HEK293 (cell line): ENCODE results near the gene ALOXE3.

Source experiments
- BCL11A ChIP-seq: fragments of 450-650 bp; formaldehyde crosslinking; IDR thresholded peaks from 2 replicates; pipeline ENCODE4 v1.5.1; 2016; ENCODE audit warnings: low read depth, missing biosample characterization, missing genetic modification characterization
- GFI1B ChIP-seq: fragments of 450-650 bp; formaldehyde crosslinking; IDR thresholded peaks from 2 replicates; pipeline ENCODE4 v1.5.1; 2016; ENCODE audit warnings: missing biosample characterization, missing genetic modification characterization
- KLF16 ChIP-seq: fragments of 450-650 bp; formaldehyde crosslinking; IDR thresholded peaks from 2 replicates; pipeline ENCODE4 v1.5.1; 2017; ENCODE audit warnings: missing biosample characterization, missing genetic modification characterization
- KLF7 ChIP-seq: fragments of 450-650 bp; formaldehyde crosslinking; IDR thresholded peaks from 2 replicates; pipeline ENCODE4 v1.5.1; 2016; ENCODE audit warnings: missing biosample characterization, missing genetic modification characterization, borderline replicate concordance
- KLF9 ChIP-seq: fragments of 450-650 bp; formaldehyde crosslinking; IDR thresholded peaks from 2 replicates; pipeline ENCODE4 v1.5.1; 2016; ENCODE audit warnings: missing biosample characterization, missing genetic modification characterization, low read depth
- SCRT1 ChIP-seq: fragments of 450-650 bp; formaldehyde crosslinking; IDR thresholded peaks from 2 replicates; pipeline ENCODE4 v1.5.1; 2016; ENCODE audit warnings: missing biosample characterization, missing genetic modification characterization, borderline replicate concordance
- SETDB1 ChIP-seq: IDR thresholded peaks from one replicate; pipeline ENCODE4 v1.6.1; 2017; ENCODE audit warnings: mild to moderate bottlenecking, low read length, moderate library complexity, mixed read lengths; ENCODE audit not compliant: insufficient read length
- YY1 ChIP-seq: fragments of 450-650 bp; formaldehyde crosslinking; IDR thresholded peaks from 2 replicates; pipeline ENCODE4 v1.5.1; 2018; ENCODE audit warnings: missing biosample characterization, missing genetic modification characterization
- ZEB2 ChIP-seq: fragments of 450-650 bp; formaldehyde crosslinking; IDR thresholded peaks from 2 replicates; pipeline ENCODE4 v1.5.1; 2016; ENCODE audit warnings: missing biosample characterization, missing genetic modification characterization
- ZIC2 ChIP-seq: fragments of 450-650 bp; formaldehyde crosslinking; IDR thresholded peaks from 2 replicates; pipeline ENCODE4 v1.5.1; 2016; ENCODE audit warnings: missing biosample characterization, missing genetic modification characterization
- ZNF10 ChIP-seq: fragments of 450-650 bp; formaldehyde crosslinking; IDR thresholded peaks from 2 replicates; pipeline ENCODE4 v1.5.1; 2017; ENCODE audit warnings: missing biosample characterization, missing genetic modification characterization
- ZNF140 ChIP-seq: fragments of 450-650 bp; formaldehyde crosslinking; IDR thresholded peaks from 2 replicates; pipeline ENCODE4 v1.5.1; 2016; ENCODE audit warnings: missing biosample characterization, missing genetic modification characterization
- ZNF155 ChIP-seq: fragments of 450-650 bp; formaldehyde crosslinking; IDR thresholded peaks from 2 replicates; pipeline ENCODE4 v1.5.1; 2016; ENCODE audit warnings: missing biosample characterization, missing genetic modification characterization
- ZNF292 ChIP-seq: fragments of 450-650 bp; formaldehyde crosslinking; IDR thresholded peaks from 2 replicates; pipeline ENCODE4 v1.5.1; 2016; ENCODE audit warnings: low read depth, missing biosample characterization, missing genetic modification characterization, borderline replicate concordance
- ZNF302 ChIP-seq: fragments of 450-650 bp; formaldehyde crosslinking; IDR thresholded peaks from 2 replicates; pipeline ENCODE4 v1.5.1; 2016; ENCODE audit warnings: missing biosample characterization, missing genetic modification characterization, low read depth
- ZNF335 ChIP-seq: fragments of 450-650 bp; formaldehyde crosslinking; conservative IDR thresholded peaks from 2 replicates; pipeline ENCODE4 v1.5.1; 2016; ENCODE audit warnings: missing biosample characterization, missing genetic modification characterization
- ZNF366 ChIP-seq: fragments of 450-650 bp; formaldehyde crosslinking; conservative IDR thresholded peaks from 2 replicates; pipeline ENCODE4 v1.5.1; 2016; ENCODE audit warnings: missing biosample characterization, missing genetic modification characterization
- ZNF404 ChIP-seq: fragments of 450-650 bp; formaldehyde crosslinking; IDR thresholded peaks from 2 replicates; pipeline ENCODE4 v1.5.1; 2017; ENCODE audit warnings: missing biosample characterization, missing genetic modification characterization
- ZNF544 ChIP-seq: fragments of 450-650 bp; formaldehyde crosslinking; IDR thresholded peaks from 2 replicates; pipeline ENCODE4 v1.5.0; 2017; ENCODE audit warnings: missing biosample characterization, missing genetic modification characterization
- ZNF561 ChIP-seq: fragments of 450-650 bp; IDR thresholded peaks from 2 replicates; pipeline ENCODE4 v1.5.1; 2018; ENCODE audit warnings: missing biosample characterization, missing genetic modification characterization, borderline replicate concordance
- ZNF571 ChIP-seq: fragments of 450-650 bp; formaldehyde crosslinking; IDR thresholded peaks from 2 replicates; pipeline ENCODE4 v1.5.0; 2017; ENCODE audit warnings: missing biosample characterization, missing genetic modification characterization
- ZNF600 ChIP-seq: fragments of 450-650 bp; formaldehyde crosslinking; IDR thresholded peaks from 2 replicates; pipeline ENCODE4 v1.5.1; 2016; ENCODE audit warnings: missing biosample characterization, missing genetic modification characterization
- ZNF785 ChIP-seq: fragments of 450-650 bp; formaldehyde crosslinking; IDR thresholded peaks from 2 replicates; pipeline ENCODE4 v1.5.1; 2016; ENCODE audit warnings: missing biosample characterization, missing genetic modification characterization
- ZNF830 ChIP-seq: fragments of 450-650 bp; IDR thresholded peaks from 2 replicates; pipeline ENCODE4 v1.5.0; 2018; ENCODE audit warnings: missing biosample characterization, missing genetic modification characterization, low read depth, mild to moderate bottlenecking, moderate library complexity
- ZNF837 ChIP-seq: fragments of 450-650 bp; formaldehyde crosslinking; IDR thresholded peaks from 2 replicates; pipeline ENCODE4 v1.5.1; 2016; ENCODE audit warnings: missing biosample characterization, missing genetic modification characterization
- TF ChIP-seq, protein P1 (sequence below): fragments of 450-650 bp; formaldehyde crosslinking; IDR thresholded peaks from 2 replicates; pipeline ENCODE4 v1.5.1; 2017; ENCODE audit warnings: missing biosample characterization, missing genetic modification characterization
- TF ChIP-seq, protein P2 (sequence below): fragments of 450-650 bp; formaldehyde crosslinking; IDR thresholded peaks from 2 replicates; pipeline ENCODE4 v1.5.1; 2017; ENCODE audit warnings: missing biosample characterization, missing genetic modification characterization
- TF ChIP-seq, protein P3 (sequence below): fragments of 450-650 bp; formaldehyde crosslinking; IDR thresholded peaks from 2 replicates; pipeline ENCODE4 v1.5.1; 2017; ENCODE audit warnings: missing biosample characterization, mild to moderate bottlenecking, missing genetic modification characterization, moderate library complexity
- TF ChIP-seq, protein P4 (sequence below): fragments of 450-650 bp; formaldehyde crosslinking; IDR thresholded peaks from 2 replicates; pipeline ENCODE4 v1.5.1; 2016; ENCODE audit warnings: missing biosample characterization, missing genetic modification characterization
- TF ChIP-seq, protein P5 (sequence below): fragments of 450-650 bp; formaldehyde crosslinking; IDR thresholded peaks from 2 replicates; pipeline ENCODE4 v1.5.1; 2016; ENCODE audit warnings: missing biosample characterization, missing genetic modification characterization
- TF ChIP-seq, protein P6 (sequence below): fragments of 450-650 bp; formaldehyde crosslinking; IDR thresholded peaks from 2 replicates; pipeline ENCODE4 v1.5.1; 2016; ENCODE audit warnings: missing biosample characterization, missing genetic modification characterization
- TF ChIP-seq, protein P7 (sequence below): fragments of 450-650 bp; formaldehyde crosslinking; IDR thresholded peaks from 2 replicates; pipeline ENCODE4 v1.5.1; 2016; ENCODE audit warnings: missing biosample characterization, missing genetic modification characterization

ALOXE3 gene

DNA sequence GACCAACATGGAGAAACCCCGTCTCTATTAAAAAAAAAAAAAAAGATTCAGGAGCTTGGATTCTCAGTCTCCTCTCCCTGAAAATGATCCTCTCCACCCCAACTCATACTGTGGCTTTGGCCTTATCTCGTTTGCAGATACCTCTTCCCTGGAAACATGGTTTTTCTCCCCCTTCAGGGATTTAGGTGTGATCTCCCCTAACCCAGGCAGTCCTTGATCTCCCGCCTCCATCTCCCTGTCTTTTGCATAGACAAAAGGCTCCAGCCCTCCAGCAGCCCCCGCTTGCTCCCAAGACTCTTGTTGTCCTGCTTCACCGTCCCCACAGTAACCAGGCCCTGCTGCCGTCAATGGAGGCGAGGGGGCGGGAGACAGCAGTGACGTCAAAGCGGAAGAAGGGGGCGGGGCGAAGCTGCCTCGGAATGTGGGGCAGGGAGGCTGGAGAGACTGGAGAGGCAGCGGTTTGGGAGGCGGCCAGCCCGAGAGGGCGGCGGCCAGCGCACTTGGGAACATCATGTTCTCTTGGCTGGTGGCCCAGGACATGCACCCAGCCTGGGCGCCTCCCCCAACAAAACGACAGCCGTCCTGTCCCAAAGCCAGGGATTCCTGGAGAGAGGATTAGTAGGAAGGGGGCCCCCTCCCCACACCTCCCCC lies 35.8 kb upstream of the ALOXE3 start (continued):
- no peak for TF ChIP-seq SCRT1 (tag by site-specific recombination)
- TF ChIP-seq ZNF837 (tag by site-specific recombination) = no peak
- TF ChIP-seq, protein P1, sequence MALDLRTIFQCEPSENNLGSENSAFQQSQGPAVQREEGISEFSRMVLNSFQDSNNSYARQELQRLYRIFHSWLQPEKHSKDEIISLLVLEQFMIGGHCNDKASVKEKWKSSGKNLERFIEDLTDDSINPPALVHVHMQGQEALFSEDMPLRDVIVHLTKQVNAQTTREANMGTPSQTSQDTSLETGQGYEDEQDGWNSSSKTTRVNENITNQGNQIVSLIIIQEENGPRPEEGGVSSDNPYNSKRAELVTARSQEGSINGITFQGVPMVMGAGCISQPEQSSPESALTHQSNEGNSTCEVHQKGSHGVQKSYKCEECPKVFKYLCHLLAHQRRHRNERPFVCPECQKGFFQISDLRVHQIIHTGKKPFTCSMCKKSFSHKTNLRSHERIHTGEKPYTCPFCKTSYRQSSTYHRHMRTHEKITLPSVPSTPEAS (tag by site-specific recombination) = no peak
- peak; percentile 84 for TF ChIP-seq KLF7 (tag by site-specific recombination)
- TF ChIP-seq, protein P2, sequence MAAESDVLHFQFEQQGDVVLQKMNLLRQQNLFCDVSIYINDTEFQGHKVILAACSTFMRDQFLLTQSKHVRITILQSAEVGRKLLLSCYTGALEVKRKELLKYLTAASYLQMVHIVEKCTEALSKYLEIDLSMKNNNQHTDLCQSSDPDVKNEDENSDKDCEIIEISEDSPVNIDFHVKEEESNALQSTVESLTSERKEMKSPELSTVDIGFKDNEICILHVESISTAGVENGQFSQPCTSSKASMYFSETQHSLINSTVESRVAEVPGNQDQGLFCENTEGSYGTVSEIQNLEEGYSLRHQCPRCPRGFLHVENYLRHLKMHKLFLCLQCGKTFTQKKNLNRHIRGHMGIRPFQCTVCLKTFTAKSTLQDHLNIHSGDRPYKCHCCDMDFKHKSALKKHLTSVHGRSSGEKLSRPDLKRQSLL (tag by site-specific recombination) = peak; percentile 85; the same call in 1 of the 2 replicates
- TF ChIP-seq YY1 (tag by site-specific recombination) = peak; percentile 67; the same call in 1 of the 2 replicates
- peak; percentile 97 for TF ChIP-seq KLF9
- peak; percentile 71 for TF ChIP-seq ZNF366
- no peak for TF ChIP-seq ZNF404 (tag by site-specific recombination)
- TF ChIP-seq, protein P3, sequence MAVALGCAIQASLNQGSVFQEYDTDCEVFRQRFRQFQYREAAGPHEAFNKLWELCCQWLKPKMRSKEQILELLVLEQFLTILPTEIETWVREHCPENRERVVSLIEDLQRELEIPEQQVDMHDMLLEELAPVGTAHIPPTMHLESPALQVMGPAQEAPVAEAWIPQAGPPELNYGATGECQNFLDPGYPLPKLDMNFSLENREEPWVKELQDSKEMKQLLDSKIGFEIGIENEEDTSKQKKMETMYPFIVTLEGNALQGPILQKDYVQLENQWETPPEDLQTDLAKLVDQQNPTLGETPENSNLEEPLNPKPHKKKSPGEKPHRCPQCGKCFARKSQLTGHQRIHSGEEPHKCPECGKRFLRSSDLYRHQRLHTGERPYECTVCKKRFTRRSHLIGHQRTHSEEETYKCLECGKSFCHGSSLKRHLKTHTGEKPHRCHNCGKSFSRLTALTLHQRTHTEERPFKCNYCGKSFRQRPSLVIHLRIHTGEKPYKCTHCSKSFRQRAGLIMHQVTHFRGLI (tag by site-specific recombination) = peak; percentile 48; the same call in 1 of the 2 replicates
- no peak for TF ChIP-seq SETDB1
- TF ChIP-seq ZNF571 (tag by site-specific recombination) = no peak
- TF ChIP-seq ZNF10 = no peak; the same call in 1 of the 2 replicates
- no peak for TF ChIP-seq ZIC2 (tag by site-specific recombination)
- TF ChIP-seq, protein P4, sequence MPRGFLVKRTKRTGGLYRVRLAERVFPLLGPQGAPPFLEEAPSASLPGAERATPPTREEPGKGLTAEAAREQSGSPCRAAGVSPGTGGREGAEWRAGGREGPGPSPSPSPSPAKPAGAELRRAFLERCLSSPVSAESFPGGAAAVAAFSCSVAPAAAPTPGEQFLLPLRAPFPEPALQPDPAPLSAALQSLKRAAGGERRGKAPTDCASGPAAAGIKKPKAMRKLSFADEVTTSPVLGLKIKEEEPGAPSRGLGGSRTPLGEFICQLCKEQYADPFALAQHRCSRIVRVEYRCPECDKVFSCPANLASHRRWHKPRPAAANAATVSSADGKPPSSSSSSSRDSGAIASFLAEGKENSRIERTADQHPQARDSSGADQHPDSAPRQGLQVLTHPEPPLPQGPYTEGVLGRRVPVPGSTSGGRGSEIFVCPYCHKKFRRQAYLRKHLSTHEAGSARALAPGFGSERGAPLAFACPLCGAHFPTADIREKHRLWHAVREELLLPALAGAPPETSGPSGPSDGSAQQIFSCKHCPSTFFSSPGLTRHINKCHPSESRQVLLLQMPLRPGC (tag by site-specific recombination) = peak; percentile 100
- peak; percentile 56; the same call in 1 of the 2 replicates for TF ChIP-seq ZEB2
- TF ChIP-seq ZNF785 (tag by site-specific recombination) = no peak
- TF ChIP-seq GFI1B = no peak
- TF ChIP-seq, protein P5, sequence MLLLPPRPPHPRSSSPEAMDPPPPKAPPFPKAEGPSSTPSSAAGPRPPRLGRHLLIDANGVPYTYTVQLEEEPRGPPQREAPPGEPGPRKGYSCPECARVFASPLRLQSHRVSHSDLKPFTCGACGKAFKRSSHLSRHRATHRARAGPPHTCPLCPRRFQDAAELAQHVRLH (tag by site-specific recombination) = peak; percentile 56
- no peak for TF ChIP-seq BCL11A
- TF ChIP-seq ZNF335 (tag by site-specific recombination) = peak; percentile 11; the same call in 1 of the 2 replicates
- TF ChIP-seq ZNF600 (tag by site-specific recombination) = peak; percentile 66; the same call in 1 of the 2 replicates
- peak; percentile 97 for TF ChIP-seq KLF16 (tag by site-specific recombination)
- TF ChIP-seq, protein P6, sequence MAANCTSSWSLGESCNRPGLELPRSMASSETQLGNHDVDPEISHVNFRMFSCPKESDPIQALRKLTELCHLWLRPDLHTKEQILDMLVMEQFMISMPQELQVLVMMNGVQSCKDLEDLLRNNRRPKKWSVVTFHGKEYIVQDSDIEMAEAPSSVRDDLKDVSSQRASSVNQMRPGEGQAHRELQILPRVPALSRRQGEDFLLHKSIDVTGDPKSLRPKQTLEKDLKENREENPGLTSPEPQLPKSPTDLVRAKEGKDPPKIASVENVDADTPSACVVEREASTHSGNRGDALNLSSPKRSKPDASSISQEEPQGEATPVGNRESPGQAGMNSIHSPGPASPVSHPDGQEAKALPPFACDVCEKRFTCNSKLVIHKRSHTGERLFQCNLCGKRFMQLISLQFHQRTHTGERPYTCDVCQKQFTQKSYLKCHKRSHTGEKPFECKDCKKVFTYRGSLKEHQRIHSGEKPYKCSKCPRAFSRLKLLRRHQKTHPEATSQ = no peak
- TF ChIP-seq, protein P7, sequence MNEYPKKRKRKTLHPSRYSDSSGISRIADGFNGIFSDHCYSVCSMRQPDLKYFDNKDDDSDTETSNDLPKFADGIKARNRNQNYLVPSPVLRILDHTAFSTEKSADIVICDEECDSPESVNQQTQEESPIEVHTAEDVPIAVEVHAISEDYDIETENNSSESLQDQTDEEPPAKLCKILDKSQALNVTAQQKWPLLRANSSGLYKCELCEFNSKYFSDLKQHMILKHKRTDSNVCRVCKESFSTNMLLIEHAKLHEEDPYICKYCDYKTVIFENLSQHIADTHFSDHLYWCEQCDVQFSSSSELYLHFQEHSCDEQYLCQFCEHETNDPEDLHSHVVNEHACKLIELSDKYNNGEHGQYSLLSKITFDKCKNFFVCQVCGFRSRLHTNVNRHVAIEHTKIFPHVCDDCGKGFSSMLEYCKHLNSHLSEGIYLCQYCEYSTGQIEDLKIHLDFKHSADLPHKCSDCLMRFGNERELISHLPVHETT (tag by site-specific recombination) = 0 out of 2 replicates have a peak, but pooled peaks have one; percentile 18
- TF ChIP-seq ZNF561 (tag by site-specific recombination) = peak; percentile 87; the same call in 1 of the 2 replicates
- TF ChIP-seq ZNF830 = no peak
- no peak for TF ChIP-seq ZNF140 (tag by site-specific recombination)
- TF ChIP-seq ZNF292 = no peak
- no peak for TF ChIP-seq ZNF544
- TF ChIP-seq ZNF155 = no peak
- TF ChIP-seq ZNF302 (tag by site-specific recombination) = no peak
